ENCODE data around the gene FTHL17. TPM values are rescaled to one million over a fixed set of nuclear protein-coding genes. Genes with fewer than 3 reads are reported as not detected.
A peak's percentile ranks its signal among the peaks of the same experiment; 100 is the strongest.

FTHL17 gene
- total RNA-seq, 4 donors from 2014 or later = not detected

- no peak overlapping the region for H3K4me3 ChIP-seq
- no peaks in the 10 kb centered on the region for H3K27me3 ChIP-seq
- intact Hi-C loops (cut with DNase I) = loop anchor here (5.0 kb wide), 1 partner anchor 619 kb away; no protein-coding TSS in a partner anchor
- no peaks in the 10 kb centered on the region for H3K36me3 ChIP-seq
- 21% methylated on average over 6 of the region's 6 CpGs for WGBS
- no peak overlapping the region for H3K27ac ChIP-seq (replicated peaks in 1 of 4)
- peak; percentile 40 to 51 (median 46) for TF ChIP-seq CTCF (IDR thresholded peaks at IDR 0.05)
- TF ChIP-seq POLR2A (IDR thresholded peaks at IDR 0.05; ENCODE audit: low read depth) = no peak
- no peaks in the 10 kb centered on the region for H3K4me1 ChIP-seq
- no peaks in the 10 kb centered on the region for H3K9me3 ChIP-seq
- DNase-seq (ENCODE audit: extremely low spot score) = no peak
Measured at GRCh38 chrX:31038575-31039326, 33.1 kb downstream of the FTHL17 start.

- intact Hi-C loops (cut with DNase I) = loop anchor here (5.0 kb wide), 1 partner anchor 620 kb away; no protein-coding TSS in a partner anchor
- no peak for DNase-seq (ENCODE audit: extremely low spot score)
Measured at GRCh38 chrX:31036895-31037294, 34.9 kb downstream of the FTHL17 start.

DNA sequence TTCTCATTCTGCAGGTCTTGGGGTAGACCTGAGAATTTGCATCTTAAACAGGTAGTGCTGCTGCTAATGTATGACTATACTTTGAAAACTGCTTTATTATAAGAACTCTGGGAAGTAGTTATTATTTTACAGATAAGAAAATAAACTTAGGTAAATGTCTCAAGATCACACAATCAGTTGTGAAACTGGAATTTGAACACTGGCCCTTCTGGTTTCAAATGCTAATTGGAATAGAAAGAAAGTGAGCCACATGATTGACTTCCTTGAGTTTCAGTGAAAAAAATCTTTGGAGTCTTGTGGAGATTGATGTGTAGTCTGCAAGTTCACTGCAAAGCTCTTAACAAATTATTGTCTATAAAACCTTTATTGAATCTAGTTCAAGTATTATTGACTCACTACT, 44.5 kb downstream of the FTHL17 start:
- Histone ChIP-seq H3K9me3 (no peaks in the 10 kb centered on the region), H3K27me3 (no peaks in the 10 kb centered on the region), H3K4me1 (no peaks in the 10 kb centered on the region), H3K4me3 (no peak overlapping the region), H3K36me3 (no peaks in the 10 kb centered on the region), H3K27ac (replicated peaks in 1 of 4) (no peak overlapping the region)
- intact Hi-C loops (cut with DNase I) = no loop called here
- DNase-seq (ENCODE audit: extremely low spot score) = no peak
- TF ChIP-seq EP300 (IDR thresholded peaks at IDR 0.05) (no peak), CTCF (IDR thresholded peaks at IDR 0.05) (no peak), POLR2A (IDR thresholded peaks at IDR 0.05; ENCODE audit: low read depth) (no peak), POLR2AphosphoS5 (IDR thresholded peaks at IDR 0.05) (no peak)

More at GRCh38 chrX:31036895-31037294, 34.9 kb downstream of the FTHL17 start:
- Histone ChIP-seq H3K36me3 (no peaks in the 10 kb centered on the region), H3K27ac (replicated peaks in 1 of 4) (no peak overlapping the region), H3K4me3 (no peak overlapping the region), H3K4me1 (no peaks in the 10 kb centered on the region), H3K27me3 (no peaks in the 10 kb centered on the region), H3K9me3 (no peaks in the 10 kb centered on the region)
- WGBS = 41% methylated on average over 3 of the region's 3 CpGs
- TF ChIP-seq CTCF (IDR thresholded peaks at IDR 0.05) (peak; percentile 38 to 52 (median 44)), EP300 (IDR thresholded peaks at IDR 0.05) (no peak)

GRCh38 chrX:31024866-31025265, 47.0 kb downstream of the FTHL17 start:
- H3K27me3 ChIP-seq = no peaks in the 10 kb centered on the region
- DNase-seq (ENCODE audit: extremely low spot score) = no peak
- TF ChIP-seq CTCF (IDR thresholded peaks at IDR 0.05) (no peak), POLR2A (IDR thresholded peaks at IDR 0.05; ENCODE audit: low read depth) (no peak), POLR2AphosphoS5 (IDR thresholded peaks at IDR 0.05) (no peak), EP300 (IDR thresholded peaks at IDR 0.05) (no peak)
- H3K27ac ChIP-seq (replicated peaks in 1 of 4) = no peak overlapping the region
- H3K9me3 ChIP-seq = no peaks in the 10 kb centered on the region
- no peaks in the 10 kb centered on the region for H3K36me3 ChIP-seq
- no peak overlapping the region for H3K4me3 ChIP-seq
- intact Hi-C loops (cut with DNase I) = no loop called here
- WGBS = 89% methylated on average over 1 of the region's 1 CpG
- H3K4me1 ChIP-seq = no peaks in the 10 kb centered on the region

GRCh38 chrX:31021537-31021936, 50.3 kb downstream of the FTHL17 start:
- Histone ChIP-seq H3K4me1 (no peaks in the 10 kb centered on the region), H3K4me3 (no peak overlapping the region), H3K27me3 (no peaks in the 10 kb centered on the region), H3K36me3 (no peaks in the 10 kb centered on the region), H3K27ac (replicated peaks in 1 of 4) (no peak overlapping the region), H3K9me3 (no peaks in the 10 kb centered on the region)
- intact Hi-C loops (cut with DNase I) = no loop called here
- DNase-seq (ENCODE audit: extremely low spot score) = no peak
- TF ChIP-seq CTCF (IDR thresholded peaks at IDR 0.05) (no peak), POLR2A (IDR thresholded peaks at IDR 0.05; ENCODE audit: low read depth) (no peak), POLR2AphosphoS5 (IDR thresholded peaks at IDR 0.05) (no peak), EP300 (IDR thresholded peaks at IDR 0.05) (no peak)
- 31% methylated on average over 2 of the region's 2 CpGs for WGBS

Measured in esophagus muscularis mucosa (tissue), 4 donors.